Lower lobe of right lung (tissue), 2 donors: ENCODE measurements around the gene LGALS7. TPM values are rescaled to one million over a fixed set of nuclear protein-coding genes. Genes with fewer than 3 reads are reported as not detected.
A peak's percentile ranks its signal among the peaks of the same experiment; 100 is the strongest.
"Not testable (repeated sequence)": the region's sequence is repeated elsewhere in the genome, so short reads cannot be mapped to it uniquely, and the experiment has no call there.

Experiments
- ATAC-seq, 2 donors: fragments of 200-7000 bp; cut with Tn5 transposase; one replicate each; pipeline ENCODE4 v1.9.1; 2020 to 2022; ENCODE audit warnings: mild to moderate bottlenecking in 2 of 2, moderate library complexity in 2 of 2
- DNase-seq: peaks from one replicate; pipeline ENCODE4 v3.0.0-alpha.2; 2020
- H3K27ac ChIP-seq: fragments of 200-600 bp; one replicate; pipeline ENCODE4 v1.8.0; 2022
- H3K27me3 ChIP-seq: fragments of 200-600 bp; one replicate; pipeline ENCODE4 v1.8.0; 2022; ENCODE audit warnings: low read depth
- H3K36me3 ChIP-seq: fragments of 200-600 bp; one replicate; pipeline ENCODE4 v1.8.0; 2022; ENCODE audit warnings: mild to moderate bottlenecking
- H3K4me1 ChIP-seq: fragments of 200-600 bp; one replicate; pipeline ENCODE4 v1.8.0; 2022
- H3K4me3 ChIP-seq: fragments of 200-600 bp; one replicate; pipeline ENCODE4 v1.8.0; 2022; ENCODE audit warnings: mild to moderate bottlenecking
- H3K9me3 ChIP-seq: fragments of 200-600 bp; one replicate; pipeline ENCODE4 v1.8.0; 2022
- CTCF ChIP-seq: fragments of 200-600 bp; IDR thresholded peaks from one replicate; pipeline ENCODE4 v1.8.0; 2022; ENCODE audit warnings: antibody characterized with exemption, mild to moderate bottlenecking
- intact Hi-C: fragments of 100-400 bp; cut with DNase I; formaldehyde crosslinking; loops from one replicate; pipeline ENCODE4 v1.11.0; 2022
- total RNA-seq: library from RNA; stranded (reverse); fragmentation: NEBNext Ultra II Directional; extraction: Animal tissue kit (Norgen Biotek cat#: 25700); gene quantifications from one replicate; pipeline ENCODE4 v1.2.1, GENCODE V29; 2021
- donor health status: DM: no; HTN: yes; CAD: no; lungs with severe emphysema.

The LGALS7 gene
- total RNA-seq, 1 donor from 2014 or later, result not detected

DNA sequence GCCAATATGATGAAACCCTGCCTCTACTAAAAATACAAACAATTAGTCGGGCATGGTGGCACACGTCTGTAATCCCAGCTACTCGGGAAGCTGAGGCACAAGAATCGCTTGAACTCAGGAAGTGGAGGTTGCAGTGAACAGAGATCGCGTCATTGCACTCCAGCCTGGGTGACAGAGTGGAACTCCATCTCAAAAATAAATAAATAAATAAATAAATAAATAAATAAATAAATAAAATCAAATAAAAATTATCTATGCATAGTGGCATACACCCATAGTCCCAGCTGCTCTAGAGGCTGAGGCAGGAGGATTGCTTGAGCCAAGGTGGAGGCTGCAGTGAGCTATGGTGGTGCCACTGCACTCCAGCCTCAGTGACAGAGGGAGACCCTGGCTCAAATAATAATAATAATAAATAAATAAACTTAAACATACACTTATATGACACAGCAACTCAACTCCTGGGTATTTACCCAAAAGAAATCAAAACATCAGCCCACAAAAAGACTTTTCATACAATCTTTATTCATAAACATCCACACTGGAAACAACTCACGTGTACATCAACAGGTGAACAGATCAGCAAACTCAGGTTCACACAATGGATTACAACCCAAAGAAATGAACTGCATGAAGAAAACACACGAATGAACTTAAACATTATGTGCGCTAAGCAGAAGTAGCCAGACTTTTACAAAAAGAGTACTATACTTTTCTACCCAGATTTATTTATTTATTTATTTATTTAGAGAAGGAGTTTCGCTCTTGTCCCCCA lies 6.9 kb downstream of the LGALS7 start:
- no peak overlapping the region for H3K4me3 ChIP-seq
- no peaks in the 10 kb centered on the region for H3K36me3 ChIP-seq
- no peak for DNase-seq
- no peak overlapping the region for H3K27ac ChIP-seq
- TF ChIP-seq CTCF, result no peak
- intact Hi-C loops, result no loop called here
- no peaks in the 10 kb centered on the region for H3K9me3 ChIP-seq
- H3K27me3 ChIP-seq, result no peaks in the 10 kb centered on the region
- no peak for ATAC-seq
- H3K4me1 ChIP-seq, result peaks cover 12% of the 10 kb centered on the region

GRCh38 chr19:38765214-38765613 lies 8.1 kb downstream of the LGALS7 start:
- Histone ChIP-seq H3K27me3 (no peaks in the 10 kb centered on the region), H3K4me1 (peaks cover 12% of the 10 kb centered on the region), H3K9me3 (no peaks in the 10 kb centered on the region), H3K4me3 (no peak overlapping the region), H3K36me3 (no peaks in the 10 kb centered on the region), H3K27ac (no peak overlapping the region)
- no peak for DNase-seq
- intact Hi-C loops, result no loop called here
- no peak for ATAC-seq
- no peak for TF ChIP-seq CTCF

DNA sequence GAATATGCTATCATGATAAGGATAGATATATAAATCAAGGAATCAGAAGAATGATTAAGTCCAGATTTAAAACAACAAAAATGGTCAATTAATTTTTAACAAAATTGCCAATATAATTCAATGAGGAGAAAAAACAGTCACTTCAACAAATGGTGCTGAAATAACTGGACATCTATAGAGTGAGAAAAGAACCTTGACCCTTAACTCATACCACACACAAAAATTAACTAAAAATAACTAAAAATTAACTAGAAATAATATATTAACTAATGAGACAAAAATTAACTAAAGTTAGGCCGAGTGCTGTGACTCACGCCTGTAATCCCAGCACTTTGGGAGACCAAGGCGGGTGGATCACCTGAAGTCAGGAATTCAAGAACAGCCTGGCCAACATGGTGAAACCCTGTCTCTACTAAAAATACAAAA lies 9.5 kb downstream of the LGALS7 start:
- intact Hi-C loops, result no loop called here
- no peak for DNase-seq

DNA sequence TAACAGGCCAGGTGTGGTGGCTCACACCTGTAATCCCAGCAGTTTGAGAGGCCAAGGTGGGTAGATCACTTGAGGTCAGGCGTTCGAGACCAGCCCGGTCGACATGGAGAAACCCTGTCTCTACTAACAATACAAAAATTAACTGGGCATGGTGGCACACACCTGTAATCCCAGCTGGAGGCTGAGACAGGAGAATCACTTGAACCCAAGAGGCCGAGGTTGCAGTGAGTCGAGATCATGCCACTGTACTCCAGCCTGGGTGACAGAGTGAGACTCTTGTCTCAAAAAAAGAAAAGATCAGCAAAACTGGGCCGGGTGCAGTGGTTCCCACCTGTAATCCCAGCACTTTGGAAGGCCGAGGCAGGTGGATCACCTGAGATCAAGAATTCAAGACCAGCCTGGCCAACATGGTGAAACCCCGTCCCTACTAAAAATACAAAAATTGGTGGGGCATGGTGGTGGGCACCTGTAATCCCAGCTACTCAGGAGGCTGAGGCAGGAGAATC lies 11.4 kb downstream of the LGALS7 start:
- intact Hi-C loops, H3K27ac ChIP-seq: not testable (repeated sequence)

More for the DNA sequence above, 9.5 kb downstream of the LGALS7 start:
- no peak overlapping the region for H3K4me3 ChIP-seq
- H3K4me1 ChIP-seq, result no peaks in the 10 kb centered on the region
- H3K36me3 ChIP-seq, result no peaks in the 10 kb centered on the region
- no peaks in the 10 kb centered on the region for H3K27me3 ChIP-seq
- ATAC-seq, result no peak
- no peaks in the 10 kb centered on the region for H3K9me3 ChIP-seq
- H3K27ac ChIP-seq, result no peak overlapping the region
- TF ChIP-seq CTCF, result no peak

GRCh38 chr19:38760805-38761517 lies 12.4 kb downstream of the LGALS7 start:
- intact Hi-C loops, ATAC-seq: not testable (repeated sequence)

More for the DNA sequence above, 11.4 kb downstream of the LGALS7 start:
- not testable (repeated sequence) for H3K4me3 ChIP-seq, ATAC-seq, H3K27me3 ChIP-seq, H3K36me3 ChIP-seq, DNase-seq, H3K9me3 ChIP-seq, H3K4me1 ChIP-seq

GRCh38 chr19:38759590-38760003 lies 13.7 kb downstream of the LGALS7 start:
- intact Hi-C loops, result no loop called here
- TF ChIP-seq CTCF, result no peak
- DNase-seq, result no peak
- H3K36me3 ChIP-seq, result no peaks in the 10 kb centered on the region
- no peaks in the 10 kb centered on the region for H3K9me3 ChIP-seq
- peak overlapping the region; percentile 51 for H3K27ac ChIP-seq
- ATAC-seq, result peak; percentile 92 to 95
- no peaks in the 10 kb centered on the region for H3K4me1 ChIP-seq
- H3K4me3 ChIP-seq, result no peak overlapping the region
- no peaks in the 10 kb centered on the region for H3K27me3 ChIP-seq

More at GRCh38 chr19:38760805-38761517, 12.4 kb downstream of the LGALS7 start:
- not testable (repeated sequence) for H3K36me3 ChIP-seq, H3K4me1 ChIP-seq, H3K4me3 ChIP-seq, H3K27me3 ChIP-seq, DNase-seq, H3K27ac ChIP-seq, H3K9me3 ChIP-seq

DNA sequence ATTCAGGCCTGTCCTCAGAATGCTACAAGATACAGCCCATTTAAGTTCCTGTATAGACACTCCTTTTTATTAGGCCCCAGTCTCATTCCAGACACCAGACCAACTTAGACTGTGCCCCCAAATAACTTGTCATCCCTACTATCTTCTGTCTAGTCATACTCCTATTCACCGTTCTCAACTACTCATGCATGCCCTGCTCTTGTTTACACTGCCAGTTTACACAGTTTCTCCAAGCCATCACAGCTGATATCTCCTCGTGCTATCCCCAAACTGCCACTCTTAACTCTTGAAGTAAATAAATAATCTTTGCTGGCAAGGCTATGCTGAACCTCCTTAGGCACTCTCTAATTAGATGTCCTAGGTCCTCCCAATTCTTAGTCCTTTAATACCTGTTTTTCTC lies 19.1 kb downstream of the LGALS7 start:
- H3K36me3 ChIP-seq, H3K27ac ChIP-seq, intact Hi-C loops, H3K27me3 ChIP-seq, DNase-seq, H3K9me3 ChIP-seq, H3K4me3 ChIP-seq, H3K4me1 ChIP-seq, ATAC-seq: not testable (repeated sequence)

DNA sequence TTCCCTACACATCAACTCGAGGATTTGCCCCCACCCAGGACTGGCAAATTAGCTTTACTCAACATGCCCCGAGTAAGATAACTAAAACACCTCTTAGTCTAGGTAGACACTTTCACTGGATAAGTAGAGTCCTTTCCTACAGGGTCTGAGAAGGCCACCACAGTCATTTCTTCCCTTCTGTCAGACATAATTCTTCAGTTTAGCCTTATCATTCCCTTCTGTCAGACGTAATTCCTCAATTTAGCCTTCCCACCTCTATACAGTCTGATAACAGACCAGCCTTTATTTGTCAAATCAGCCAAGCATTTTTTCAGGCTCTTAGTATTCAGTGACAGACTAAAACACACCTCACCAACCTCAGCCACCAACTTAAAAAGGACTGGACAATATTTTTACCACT lies 19.5 kb downstream of the LGALS7 start:
- H3K36me3 ChIP-seq, intact Hi-C loops, H3K9me3 ChIP-seq, H3K27me3 ChIP-seq, H3K27ac ChIP-seq, DNase-seq, ATAC-seq, H3K4me3 ChIP-seq, H3K4me1 ChIP-seq: not testable (repeated sequence)
